DMS79 (cell line): Measurements from ENCODE around the gene METTL6.
"Not testable (repeated sequence)": the region's sequence is repeated elsewhere in the genome, so short reads cannot be mapped to it uniquely, and the experiment has no call there.

Source experiments
- DNase-seq: peaks from one replicate; lab custom pipeline; 2025; lab: John Stamatoyannopoulos, UW

Gene METTL6, protein sequence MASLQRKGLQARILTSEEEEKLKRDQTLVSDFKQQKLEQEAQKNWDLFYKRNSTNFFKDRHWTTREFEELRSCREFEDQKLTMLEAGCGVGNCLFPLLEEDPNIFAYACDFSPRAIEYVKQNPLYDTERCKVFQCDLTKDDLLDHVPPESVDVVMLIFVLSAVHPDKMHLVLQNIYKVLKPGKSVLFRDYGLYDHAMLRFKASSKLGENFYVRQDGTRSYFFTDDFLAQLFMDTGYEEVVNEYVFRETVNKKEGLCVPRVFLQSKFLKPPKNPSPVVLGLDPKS

DNA sequence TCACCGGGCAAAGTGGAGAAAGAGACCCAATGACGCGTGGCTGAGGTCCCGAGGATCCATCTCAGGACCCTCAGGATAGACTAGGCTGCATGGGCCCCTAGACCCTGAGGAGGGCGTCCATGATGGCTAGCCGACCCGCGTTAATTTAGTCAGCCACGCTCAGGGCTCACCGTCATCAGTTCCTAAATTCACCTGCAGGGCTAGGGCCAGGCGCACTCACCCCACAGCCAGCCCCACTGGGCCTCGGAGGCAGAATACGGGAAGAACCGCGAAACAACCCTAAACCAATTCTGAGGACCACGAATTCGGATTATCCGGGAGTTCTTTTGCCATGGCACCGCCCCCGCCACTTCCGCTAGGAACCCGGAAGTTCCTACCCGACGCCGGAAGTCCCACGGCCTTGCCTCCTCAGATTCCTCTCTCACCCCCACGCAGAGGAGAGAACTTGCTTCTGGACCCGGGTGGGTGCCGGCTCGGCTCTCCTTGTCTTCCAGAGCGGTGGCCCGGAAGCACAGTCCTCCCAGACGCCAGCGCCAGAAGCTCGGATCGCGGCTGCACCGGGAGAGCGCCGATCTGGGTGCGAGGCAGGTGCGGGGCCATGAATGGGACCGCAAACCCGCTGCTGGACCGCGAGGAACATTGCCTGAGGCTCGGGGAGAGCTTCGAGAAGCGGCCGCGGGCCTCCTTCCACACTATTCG is at the start of gene METTL6, which contains the start of gene EAF1:
METTL6 (minus strand) TSS at position 363 of the 699 bp plus-strand sequence. CDS start 1,033 bp downstream, outside the sequence.
EAF1 (plus strand) TSS at position 417 of the 699 bp plus-strand sequence; CDS start at position 599, 182 bp downstream.
- peak; percentile 13 for DNase-seq

DNA sequence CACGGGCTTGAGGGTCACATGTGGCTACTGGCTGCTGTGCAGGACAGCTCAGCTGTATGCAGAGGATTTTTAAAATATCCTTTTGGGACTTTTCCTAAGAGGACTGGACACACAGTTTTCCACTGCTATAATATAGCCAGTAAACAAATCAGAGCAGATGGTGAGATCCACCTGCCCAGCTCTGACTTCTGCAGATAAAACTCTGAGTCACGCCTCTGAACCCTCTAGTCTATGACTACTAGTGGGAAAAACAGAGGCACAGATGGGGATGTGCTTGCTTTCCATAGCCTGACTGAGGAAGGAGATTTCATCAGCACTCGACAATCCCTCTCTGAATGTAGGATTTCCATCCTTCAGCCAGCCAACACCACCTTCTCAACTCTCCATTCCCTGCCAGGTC is 49.0 kb upstream of the METTL6 start:
- no peak for DNase-seq

DNA sequence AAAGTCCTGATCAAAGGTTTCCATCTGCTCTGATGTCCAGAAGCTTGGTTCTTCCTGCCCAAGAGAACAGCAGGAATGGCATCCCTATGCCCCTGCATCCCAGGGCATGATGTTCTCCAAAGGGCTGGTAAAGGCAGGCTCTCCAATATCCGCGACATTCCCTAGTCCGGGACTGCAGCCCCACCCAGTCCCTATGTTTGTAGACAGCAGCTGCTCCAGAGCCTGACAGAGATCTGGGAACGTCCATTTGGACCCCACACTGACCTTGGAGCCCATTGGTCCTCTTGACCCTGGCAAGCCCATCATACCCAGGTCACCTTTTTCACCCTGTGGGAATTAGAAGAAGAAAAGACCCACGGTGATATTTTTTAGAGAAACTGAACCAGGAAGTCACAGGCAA is 47.8 kb upstream of the METTL6 start:
- no peak for DNase-seq

DNA sequence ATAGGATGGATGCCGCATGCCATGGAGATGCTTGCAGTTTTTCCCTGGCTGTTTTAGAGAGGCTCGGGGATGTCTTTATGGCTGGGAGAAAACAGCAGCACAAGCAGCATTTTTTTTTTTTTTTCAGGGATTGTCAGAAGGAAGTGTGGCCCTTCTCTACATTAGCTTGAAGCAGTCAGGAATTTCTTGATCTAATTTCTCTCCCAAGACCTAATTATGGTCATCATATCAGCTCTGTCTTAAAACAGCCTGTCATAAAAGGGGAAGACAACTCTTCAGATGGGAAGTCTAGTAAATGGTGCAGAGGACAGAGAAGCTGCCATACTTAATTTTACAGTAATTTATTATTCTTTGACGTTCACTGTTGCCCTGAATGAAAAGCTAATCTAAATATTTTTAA is 44.5 kb upstream of the METTL6 start:
- DNase-seq = no peak

DNA sequence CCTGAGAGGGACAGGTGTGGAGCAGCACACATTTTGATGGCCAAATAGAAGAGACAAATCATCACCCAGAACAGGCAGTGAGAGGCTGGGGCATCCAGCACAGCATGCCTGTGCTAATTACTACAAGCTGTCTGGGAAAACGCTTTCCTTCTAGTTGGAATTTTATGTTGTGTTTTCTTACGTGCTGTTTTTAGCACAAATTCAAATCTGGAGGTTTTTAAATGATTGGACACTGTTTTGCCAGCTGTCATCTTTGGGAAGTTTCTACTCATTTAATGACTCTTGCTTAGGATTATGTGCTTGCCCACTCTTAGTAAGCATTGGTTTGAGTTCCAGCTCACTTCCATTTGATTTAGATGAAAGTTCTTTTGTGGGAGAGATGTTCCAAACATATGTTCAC is 43.5 kb upstream of the METTL6 start:
- DNase-seq = no peak

DNA sequence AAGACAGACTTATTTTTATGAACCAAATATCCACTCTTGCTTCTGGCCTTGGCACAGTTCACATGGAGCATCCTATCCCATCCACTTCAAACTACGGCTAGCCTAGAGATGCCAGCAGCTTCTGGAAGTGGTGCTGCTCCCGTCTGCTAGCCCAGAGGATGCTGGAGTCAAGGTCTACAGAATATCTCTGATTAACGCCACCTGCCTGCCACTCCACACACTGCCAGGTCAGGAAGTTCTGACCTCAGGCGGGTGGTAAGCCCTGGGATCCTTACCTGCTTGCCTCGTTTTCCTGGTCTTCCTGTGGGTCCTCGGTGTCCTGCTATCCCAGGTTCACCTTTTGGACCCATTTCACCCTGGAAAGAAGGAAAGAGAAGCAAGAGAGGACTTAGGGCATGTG is 42.9 kb upstream of the METTL6 start:
- DNase-seq = no peak

DNA sequence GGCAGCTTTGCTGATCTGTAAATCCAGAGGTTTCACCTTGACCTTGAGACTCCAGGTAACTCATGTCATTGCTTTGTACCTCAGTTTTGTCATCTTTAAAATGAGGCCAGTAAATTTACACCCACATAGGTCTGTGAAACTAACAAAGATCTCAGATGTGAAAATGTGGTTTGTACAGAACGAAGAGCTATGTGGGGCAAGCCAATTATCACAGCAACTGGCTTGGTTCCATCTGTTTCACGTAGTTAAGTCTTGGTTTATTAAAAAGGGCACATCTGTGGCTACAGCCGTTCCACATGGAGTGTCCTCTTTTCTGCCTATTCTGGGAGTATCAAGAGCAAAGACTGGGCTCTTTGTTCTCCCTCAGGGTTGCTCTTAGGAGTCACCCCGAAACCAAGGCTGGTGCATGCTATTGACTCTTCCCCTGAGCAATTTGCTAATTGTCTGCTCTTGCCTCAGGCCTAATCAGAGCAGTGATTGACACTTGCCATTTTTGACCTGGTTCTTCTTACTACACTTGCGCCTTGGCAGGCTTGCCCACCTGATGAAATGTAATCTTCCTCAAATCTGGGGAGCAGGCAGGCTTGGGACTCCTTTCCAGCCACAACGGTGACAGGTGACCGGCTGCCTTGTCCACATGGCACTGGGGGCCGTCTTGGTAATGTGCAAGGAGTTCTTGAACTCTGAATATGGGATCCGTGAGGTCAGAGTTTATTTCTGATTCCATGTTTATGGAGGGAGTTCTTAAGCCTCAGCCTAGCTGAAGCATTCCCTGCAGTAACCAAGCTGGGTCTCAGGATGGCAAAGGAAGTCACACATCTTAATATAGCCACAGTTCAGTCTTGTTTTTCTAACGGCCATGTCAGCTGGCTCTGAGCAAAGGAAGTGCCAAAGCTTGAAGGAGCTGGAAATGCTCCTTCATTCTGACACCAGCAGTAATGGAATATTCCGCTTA is 40.2 kb upstream of the METTL6 start:
- no peak for DNase-seq

DNA sequence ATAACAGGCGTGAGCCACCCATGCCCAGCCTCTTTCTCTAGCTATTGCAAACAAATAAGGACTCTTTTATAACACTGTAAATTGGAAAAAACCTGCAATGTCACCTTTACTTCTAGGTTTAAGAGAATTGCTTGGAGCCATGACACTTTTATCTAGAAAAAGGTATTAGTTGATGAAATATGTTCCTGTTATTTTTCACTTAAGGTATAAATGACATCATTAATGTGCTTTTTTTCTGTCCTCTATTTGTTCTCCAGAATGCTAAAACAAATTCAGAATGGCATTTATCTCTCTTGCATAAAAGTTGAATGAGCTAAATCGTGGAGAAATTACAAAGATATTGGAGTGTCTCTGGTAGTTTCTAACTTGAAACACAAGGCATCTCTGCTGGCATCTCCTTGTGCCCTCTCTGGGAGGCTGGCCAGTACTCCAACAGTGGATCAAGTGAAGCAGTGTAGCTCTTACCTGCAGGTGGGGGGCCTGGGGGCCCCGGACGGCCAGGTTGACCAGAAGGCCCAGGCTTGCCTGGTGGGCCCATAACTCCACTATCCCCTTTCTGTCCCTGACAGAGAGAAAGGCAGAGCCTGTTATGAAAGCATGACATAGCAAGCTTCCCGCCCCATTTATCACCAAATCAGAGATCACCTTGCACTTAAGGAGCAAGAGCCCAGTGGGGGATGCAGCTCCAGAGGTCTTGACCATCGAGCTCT is 38.7 kb upstream of the METTL6 start:
- DNase-seq = no peak

DNA sequence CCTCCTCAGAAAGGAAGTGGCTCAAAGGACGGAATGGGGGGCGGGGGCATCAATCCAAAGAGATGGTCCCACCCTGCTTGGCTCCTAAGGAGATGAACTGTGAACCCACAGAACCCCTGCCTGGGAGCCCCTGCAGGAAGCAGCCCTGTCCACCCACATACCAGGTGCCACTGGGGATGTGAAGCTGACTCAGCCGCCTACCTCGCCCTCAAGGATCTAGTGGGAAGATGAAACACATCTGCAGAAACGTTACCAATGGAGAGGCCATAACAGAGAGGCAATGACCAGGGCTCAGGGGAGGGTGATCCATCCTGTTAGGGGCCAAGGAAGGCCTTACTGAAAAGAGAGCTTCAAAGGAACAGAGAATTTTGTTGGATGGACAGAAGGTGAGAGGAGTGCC is 35.1 kb upstream of the METTL6 start:
- DNase-seq = no peak

DNA sequence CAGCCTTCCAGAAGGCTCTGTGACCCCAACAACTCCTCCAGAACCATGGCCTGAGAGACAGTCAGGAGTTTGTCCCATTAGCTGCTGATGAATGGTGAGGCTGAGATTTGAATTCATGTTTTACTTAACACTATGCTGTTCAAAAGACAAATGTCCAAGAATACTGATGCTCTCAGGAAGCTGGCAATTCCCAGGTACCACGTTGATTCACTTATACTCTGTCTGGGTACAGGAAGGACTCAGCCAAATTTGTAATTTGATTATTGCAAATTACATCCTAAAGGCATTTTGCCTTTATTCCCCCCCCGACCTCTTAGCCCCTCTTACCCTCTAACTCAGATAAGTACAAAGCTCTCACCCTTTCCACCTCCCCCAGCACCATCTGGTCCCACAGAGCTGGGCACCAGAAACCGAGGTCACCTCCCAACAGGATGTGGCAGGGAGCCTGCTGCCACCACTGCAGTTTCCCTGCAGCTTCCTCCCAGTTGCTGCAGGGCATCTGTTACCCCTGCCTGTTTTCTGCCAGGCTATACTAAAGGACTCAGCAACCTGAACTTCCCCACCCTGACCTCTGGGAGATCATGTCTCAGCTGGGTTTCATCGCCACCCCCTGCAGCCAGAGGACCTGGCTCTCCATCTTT is 33.7 kb upstream of the METTL6 start:
- DNase-seq = no peak

DNA sequence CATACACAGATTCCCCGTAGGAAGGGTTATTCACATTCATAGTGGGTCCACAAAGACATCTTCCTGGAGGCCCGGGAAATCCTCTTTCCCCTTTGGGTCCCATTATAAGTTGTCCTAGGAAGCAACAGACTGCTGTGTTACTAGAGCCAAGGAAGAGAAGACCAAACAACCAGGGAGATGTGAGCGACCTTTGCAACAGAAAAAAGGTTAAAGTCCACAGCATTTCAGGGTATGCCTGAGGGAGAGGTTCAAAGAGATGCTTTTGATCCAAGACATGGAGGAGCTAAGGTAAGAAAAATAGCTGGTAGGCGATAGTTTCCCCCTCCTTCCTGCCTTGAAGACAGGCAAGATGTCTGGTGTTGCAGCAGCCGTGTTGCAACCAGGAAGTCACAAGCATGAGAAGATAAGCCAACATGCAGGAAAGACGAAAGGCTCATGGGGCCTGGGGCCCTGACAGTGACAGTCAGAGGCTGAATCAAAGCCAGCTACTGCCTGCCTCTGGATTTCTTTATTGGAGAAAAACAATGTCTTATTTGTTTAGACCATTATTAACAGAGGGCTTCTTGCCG is 31.0 kb upstream of the METTL6 start:
- DNase-seq = no peak

DNA sequence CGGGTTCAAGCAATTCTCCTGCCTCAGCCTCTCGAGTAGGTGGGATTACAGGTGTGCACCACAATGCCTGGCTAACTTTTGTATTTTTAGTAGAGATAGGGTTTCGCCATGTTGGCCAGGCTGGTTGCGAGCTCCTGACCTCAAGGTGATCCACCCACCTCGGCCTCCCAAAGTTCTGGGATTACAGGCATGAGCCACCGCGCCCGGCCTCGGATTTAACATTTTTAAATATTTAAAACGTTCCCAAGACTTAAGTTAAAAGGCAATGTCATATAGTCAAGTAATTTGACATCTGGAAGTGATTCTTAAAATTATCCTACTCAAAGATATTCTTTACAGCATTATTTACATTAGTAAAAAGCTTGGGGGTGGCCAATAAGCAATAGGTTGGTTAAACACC is 29.6 kb upstream of the METTL6 start:
- DNase-seq = not testable (repeated sequence)

DNA sequence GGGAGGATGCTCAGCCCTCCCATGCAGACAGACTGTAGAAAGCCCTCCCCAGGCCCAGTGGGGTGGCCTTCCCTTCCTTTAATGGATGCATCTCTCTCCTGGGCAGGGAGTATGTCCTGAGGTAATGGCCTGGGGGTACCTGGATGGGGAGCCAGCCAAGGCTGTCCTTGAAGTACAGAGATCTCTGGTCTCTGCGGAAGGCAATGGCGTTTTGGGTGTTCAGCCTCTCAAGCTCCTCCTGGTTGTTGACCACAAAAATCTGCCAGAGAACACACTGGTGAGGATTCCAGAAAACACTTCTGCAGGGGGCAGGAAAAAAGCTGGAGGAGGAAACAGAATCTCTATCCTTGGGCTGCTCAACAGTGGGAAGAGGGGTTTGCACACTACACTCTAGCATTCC is 29.0 kb upstream of the METTL6 start:
- DNase-seq = no peak

DNA sequence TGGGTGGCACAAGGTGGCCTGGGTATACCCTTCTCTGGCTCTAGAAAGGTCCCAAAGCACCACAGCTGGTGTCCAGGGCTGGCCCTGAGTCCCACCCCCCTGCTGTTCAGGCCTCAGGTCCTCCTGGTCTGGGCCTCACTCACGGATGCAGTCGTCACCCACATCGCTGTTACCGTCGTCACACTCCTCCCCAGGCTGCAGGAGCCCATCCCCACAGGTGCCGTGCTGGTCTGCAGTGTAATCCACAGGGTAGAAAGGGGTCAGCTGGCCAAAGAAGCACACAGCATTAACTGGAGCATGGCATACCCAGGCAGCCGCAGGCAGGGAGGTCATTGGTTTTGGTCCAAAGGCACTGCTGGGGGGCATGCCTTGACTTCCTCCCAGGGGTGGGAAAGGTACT is 28.4 kb upstream of the METTL6 start:
- DNase-seq = no peak

DNA sequence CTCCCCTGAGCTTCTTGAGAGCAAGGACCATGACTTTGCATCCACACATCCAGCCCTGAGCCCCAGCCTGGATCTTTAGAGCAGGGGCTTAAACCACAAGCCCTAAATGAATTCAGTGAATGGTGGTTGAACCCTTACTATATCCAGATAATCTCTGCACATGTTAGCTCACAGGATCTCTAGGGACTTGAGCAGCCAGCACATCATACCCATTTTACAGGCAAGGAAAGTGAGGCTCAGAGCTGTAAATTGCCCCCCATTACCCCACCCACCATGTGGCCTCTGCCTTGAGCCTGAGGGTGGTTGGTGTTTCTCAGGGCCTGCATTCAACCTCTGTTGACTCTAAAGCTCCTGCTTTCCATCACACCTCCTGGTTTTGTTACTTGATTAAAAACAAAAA is 27.6 kb upstream of the METTL6 start:
- DNase-seq = no peak

DNA sequence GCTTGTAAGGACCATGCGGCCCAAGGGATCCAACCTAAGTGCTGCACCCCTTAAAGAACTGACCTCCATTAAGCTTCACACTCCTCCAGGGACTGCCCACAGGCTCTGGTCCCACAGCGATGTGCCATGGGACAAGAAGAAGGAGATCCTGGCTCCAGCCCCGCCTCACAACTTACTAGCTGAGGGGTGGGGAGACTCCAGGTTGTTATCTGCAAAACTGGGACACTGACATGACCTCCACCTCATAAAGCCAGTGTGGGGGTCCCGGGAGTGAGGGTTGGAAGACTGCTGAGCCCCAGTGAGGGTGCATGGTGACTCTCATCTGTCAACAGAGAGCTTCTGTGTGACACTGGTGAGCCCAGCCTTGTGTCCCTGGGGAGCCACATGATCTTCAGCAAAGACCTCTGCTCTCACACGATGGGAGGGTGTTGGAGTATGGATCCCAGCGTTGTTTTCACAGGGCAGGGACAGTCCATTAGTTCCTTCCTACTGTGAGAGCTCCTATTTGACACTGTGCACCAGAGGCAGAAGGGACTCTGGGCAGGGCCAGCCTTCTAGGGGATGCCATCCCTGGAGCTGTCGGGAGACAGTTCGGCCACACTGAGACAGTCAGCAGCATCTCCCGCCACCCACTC is 26.8 kb upstream of the METTL6 start:
- no peak for DNase-seq

DNA sequence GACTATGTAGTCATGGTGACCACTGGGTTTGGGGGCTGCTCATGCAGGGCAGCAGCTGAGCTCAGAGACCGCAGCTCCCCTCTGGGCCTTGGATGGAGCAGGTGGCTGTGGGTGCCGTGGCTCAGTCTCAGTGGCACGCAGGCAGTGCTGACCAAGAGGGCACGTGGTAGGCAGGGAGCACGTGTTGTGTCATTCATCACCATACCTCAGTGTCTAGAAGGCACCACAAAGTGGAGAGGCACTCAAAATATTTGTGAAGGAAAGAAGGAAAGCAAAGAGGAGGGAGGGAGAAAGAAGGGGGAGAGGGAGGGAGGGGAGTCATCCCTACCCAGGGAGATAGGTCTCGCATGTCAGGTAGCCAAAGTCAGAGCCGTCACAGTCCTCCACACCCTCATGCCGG is 26.2 kb upstream of the METTL6 start:
- no peak for DNase-seq

DNA sequence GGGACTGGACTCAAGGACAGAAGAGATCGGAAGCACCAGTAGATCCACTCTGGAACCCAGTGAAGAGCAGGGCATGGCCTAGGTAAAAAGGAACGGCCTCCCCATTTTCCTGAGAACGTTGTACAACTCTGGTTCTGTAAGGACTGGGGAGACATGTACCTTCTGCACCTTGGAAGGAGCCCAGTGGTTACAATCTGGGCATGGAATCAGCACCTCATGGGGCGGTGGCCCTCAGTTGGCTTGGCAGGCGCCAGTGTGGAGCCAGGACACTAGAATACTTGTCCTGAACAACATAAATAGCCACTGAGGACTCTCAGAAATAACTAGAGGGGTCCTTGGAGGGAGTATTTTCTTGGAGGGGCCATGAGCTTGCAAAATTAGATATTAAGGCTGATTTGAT is 25.6 kb upstream of the METTL6 start:
- DNase-seq = no peak

DNA sequence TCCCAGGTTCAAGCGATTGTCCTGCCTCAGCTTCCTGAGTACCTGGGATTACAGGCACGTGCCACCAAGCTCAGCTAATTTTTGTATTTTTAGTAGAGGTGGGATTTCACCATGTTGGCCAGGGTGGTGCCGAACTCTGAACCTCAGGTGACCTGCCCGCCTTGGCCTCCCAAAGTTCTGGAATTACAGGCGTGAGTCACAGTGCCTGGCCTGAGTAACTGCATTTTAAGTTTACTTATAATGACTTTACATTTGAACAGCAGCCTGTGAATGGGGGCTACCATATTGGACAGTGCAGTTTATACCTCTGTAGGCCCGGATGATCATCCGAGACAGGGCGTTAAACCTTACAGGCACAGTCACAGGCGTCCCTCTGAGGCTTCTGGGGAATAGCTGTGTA is 24.8 kb upstream of the METTL6 start:
- no peak for DNase-seq
